Upper lobe of right lung (tissue), 1 donor: ENCODE data around the gene CRACDL. TPM values are rescaled to one million over a fixed set of nuclear protein-coding genes. Genes with fewer than 3 reads are reported as not detected.

Experiments
- ATAC-seq: fragments of 200-7000 bp; cut with Tn5 transposase; one replicate; pipeline ENCODE4 v1.9.1; 2020; ENCODE audit warnings: mild to moderate bottlenecking, moderate library complexity
- DNase-seq: peaks from one replicate; pipeline ENCODE4 v3.0.0-alpha.2; 2020
- H3K27ac ChIP-seq: fragments of 200-600 bp; one replicate; pipeline ENCODE4 v1.8.0; 2022
- H3K27me3 ChIP-seq: fragments of 200-600 bp; one replicate; pipeline ENCODE4 v1.8.0; 2022; ENCODE audit warnings: mild to moderate bottlenecking
- H3K36me3 ChIP-seq: fragments of 200-600 bp; one replicate; pipeline ENCODE4 v1.8.0; 2022
- H3K4me1 ChIP-seq: fragments of 200-600 bp; one replicate; pipeline ENCODE4 v1.8.0; 2022
- H3K4me3 ChIP-seq: fragments of 200-600 bp; one replicate; pipeline ENCODE4 v1.8.0; 2022; ENCODE audit warnings: mild to moderate bottlenecking
- H3K9me3 ChIP-seq: fragments of 200-600 bp; one replicate; pipeline ENCODE4 v1.8.0; 2022
- intact Hi-C: fragments of 100-400 bp; cut with DNase I; formaldehyde crosslinking; loops from one replicate; pipeline ENCODE4 v1.11.0; 2022
- total RNA-seq: library from RNA; stranded (reverse); fragmentation: NEBNext Ultra II Directional; extraction: Animal tissue kit (Norgen Biotek cat#: 25700); gene quantifications from one replicate; pipeline ENCODE4 v1.2.1, GENCODE V29; 2021
- TF ChIP-seq, protein P1 (sequence below): fragments of 200-600 bp; IDR thresholded peaks from one replicate; pipeline ENCODE4 v1.8.0; 2022; ENCODE audit warnings: antibody characterized with exemption
- donor health status: DM: no; HTN: yes; CAD: no; lungs with severe emphysema.

CRACDL gene
- total RNA-seq, 1 donor from 2014 or later: 33.3 TPM

DNA sequence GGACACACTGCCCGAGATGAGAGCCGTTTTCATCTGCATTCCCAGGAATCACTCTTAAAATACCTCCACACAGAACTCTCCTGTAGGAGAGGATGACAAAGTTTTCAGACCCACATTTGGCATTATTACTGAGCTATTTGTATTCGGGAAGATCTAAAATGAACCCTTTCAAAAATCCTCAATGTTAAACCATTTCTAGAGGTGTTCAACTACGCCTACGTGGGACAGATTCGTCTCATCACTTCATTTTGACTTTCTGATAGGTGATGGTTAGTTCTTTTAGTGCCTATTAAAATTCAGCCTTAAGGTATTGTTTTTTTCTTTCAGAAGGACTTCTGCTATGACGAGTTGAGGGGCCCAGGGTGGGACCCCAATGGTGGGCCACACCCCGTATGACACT, 133.7 kb downstream of the CRACDL start:
- Histone ChIP-seq H3K4me1 (peaks cover 32% of the 10 kb centered on the region), H3K36me3 (no peaks in the 10 kb centered on the region), H3K27me3 (no peaks in the 10 kb centered on the region), H3K4me3 (no peak overlapping the region), H3K9me3 (no peaks in the 10 kb centered on the region), H3K27ac (no peak overlapping the region)
- DNase-seq (no peak), ATAC-seq (no peak)
- TF ChIP-seq, protein P1, sequence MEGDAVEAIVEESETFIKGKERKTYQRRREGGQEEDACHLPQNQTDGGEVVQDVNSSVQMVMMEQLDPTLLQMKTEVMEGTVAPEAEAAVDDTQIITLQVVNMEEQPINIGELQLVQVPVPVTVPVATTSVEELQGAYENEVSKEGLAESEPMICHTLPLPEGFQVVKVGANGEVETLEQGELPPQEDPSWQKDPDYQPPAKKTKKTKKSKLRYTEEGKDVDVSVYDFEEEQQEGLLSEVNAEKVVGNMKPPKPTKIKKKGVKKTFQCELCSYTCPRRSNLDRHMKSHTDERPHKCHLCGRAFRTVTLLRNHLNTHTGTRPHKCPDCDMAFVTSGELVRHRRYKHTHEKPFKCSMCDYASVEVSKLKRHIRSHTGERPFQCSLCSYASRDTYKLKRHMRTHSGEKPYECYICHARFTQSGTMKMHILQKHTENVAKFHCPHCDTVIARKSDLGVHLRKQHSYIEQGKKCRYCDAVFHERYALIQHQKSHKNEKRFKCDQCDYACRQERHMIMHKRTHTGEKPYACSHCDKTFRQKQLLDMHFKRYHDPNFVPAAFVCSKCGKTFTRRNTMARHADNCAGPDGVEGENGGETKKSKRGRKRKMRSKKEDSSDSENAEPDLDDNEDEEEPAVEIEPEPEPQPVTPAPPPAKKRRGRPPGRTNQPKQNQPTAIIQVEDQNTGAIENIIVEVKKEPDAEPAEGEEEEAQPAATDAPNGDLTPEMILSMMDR: no peak
- intact Hi-C loops: no loop called here

DNA sequence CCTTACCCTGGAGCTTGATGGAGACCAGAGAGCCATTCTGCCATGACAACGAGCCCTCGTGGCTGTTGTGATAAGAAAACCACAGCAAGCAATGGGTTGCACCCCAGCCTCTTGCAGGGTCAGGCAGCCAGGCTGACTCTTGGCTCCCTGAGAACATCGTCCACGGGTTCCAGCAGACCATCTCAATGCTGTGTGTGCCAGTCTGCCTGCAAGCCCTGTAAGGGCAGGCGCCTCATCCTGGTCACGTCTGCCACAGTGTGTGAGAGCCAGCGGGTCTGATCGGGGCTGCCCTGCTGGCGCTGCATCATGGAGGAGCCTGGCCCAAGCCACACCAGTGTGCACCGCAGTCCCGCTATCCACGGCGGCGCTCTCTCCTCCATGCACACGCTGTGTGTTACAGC, 134.1 kb downstream of the CRACDL start:
- Histone ChIP-seq H3K27me3 (no peaks in the 10 kb centered on the region), H3K4me3 (no peak overlapping the region), H3K9me3 (no peaks in the 10 kb centered on the region), H3K36me3 (no peaks in the 10 kb centered on the region), H3K4me1 (peaks cover 28% of the 10 kb centered on the region), H3K27ac (no peak overlapping the region)
- no peak for ATAC-seq
- intact Hi-C loops: no loop called here
- TF ChIP-seq, protein P1: no peak
- no peak for DNase-seq

DNA sequence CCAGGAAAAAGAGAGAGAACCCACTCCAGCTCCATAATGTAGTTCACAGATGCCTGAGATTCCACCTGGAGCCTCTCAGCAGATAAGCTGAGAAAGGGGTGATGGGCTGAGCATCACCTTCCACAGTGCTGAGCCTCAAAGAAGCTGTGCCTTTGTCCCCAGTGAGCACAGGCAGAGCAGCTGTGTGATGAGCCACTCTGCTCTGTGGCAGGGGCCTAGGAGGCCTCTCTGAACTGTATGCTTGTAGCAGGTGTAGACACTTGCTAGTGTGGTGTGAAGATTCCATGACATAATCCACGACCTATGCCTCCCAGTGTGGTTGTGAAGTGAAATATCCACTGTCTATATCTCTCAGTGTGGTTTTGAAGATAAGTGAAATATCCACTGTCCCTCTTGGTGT, 134.7 kb downstream of the CRACDL start:
- TF ChIP-seq, protein P1: no peak
- intact Hi-C loops: no loop called here
- ATAC-seq (no peak), DNase-seq (no peak)
- Histone ChIP-seq H3K36me3 (no peaks in the 10 kb centered on the region), H3K4me1 (peaks cover 21% of the 10 kb centered on the region), H3K27me3 (no peaks in the 10 kb centered on the region), H3K9me3 (no peaks in the 10 kb centered on the region), H3K4me3 (no peak overlapping the region), H3K27ac (no peak overlapping the region)

DNA sequence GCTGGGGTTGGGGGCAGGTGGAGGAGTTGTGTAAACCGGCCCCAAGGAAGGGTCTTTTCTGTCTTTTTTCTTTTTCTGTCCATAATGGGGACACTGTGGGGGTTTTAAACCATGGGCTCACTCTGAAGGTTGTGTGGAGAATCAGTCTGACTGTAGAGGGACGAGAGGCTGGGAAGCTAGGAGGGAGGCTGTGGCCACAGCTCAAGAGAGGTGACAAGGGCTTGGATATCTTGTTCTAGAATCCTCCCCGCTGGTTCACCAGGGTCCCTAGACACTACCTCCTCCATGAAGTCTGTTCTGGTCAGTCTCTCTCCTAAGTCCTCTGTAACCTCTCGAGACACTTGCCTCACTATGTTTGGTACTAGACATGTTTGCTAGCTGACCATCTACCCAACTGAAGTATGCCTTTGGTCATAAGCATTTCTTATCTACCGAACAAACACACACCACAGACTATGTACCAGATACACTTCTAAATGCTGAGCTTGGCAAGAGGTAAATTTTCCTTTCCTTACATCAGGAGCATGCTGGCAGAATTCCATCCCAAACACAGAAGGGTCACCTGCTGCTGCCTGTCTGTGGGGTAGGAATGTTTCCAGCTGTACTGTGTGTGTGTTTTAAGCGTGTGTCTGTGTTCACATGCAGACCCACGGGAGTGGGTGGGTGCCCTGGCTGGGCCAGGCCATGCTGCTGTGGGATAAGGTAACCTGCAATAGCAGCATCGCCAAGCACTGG, 135.5 kb downstream of the CRACDL start:
- Histone ChIP-seq H3K36me3 (no peaks in the 10 kb centered on the region), H3K9me3 (no peaks in the 10 kb centered on the region), H3K27ac (no peak overlapping the region), H3K4me1 (peaks cover 13% of the 10 kb centered on the region), H3K4me3 (no peak overlapping the region), H3K27me3 (no peaks in the 10 kb centered on the region)
- TF ChIP-seq, protein P1: no peak
- ATAC-seq (peak; percentile 68), DNase-seq (no peak)
- intact Hi-C loops: no loop called here

DNA sequence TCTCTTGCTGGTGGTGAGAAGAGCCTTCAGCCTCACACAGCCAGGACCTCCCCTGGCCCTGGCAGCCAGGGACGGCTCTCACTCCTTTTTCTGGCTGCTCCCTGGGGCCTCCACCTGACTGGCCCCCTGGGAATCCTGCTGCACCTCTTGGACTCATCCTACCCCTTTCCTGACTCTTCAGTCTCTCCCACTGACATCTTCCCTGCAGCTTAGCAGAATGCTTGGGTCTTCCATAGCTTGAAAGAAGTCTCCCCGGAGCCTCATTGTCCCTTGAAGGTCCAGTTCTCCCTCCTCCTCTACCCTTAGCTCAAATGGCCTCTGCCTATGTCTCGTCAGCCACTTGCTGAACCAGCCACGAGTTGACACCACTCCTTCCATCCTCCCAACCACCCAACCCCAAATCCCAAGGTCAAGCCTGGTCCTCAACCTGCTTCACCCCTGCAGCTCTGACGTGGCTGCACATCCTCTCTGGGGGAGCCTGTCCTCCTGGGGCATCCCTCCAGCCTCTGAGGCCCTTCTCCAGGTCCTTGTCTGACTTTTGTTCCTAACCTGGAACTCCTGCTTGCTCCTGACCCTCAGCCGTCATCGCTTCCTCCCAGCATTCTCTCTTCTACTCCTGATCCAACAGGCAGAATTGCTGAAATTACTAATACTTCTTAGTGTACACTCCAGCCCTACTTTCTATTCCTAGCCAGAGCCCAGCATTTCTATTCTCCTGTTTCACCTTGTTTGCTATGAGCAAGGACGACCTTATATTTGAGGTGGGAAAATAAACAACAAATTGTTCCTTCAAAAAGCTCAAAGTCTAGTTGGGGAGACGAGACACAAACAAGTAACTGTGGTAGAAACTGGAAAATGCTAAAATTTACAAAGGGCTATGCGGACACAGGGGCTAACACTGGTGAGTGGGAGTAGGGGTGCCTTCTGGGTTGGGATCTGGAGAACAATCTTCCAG, 136.4 kb downstream of the CRACDL start:
- ATAC-seq (no peak), DNase-seq (no peak)
- TF ChIP-seq, protein P1: no peak
- Histone ChIP-seq H3K27ac (peak overlapping the region; percentile 49), H3K4me1 (peaks cover 5% of the 10 kb centered on the region), H3K4me3 (no peak overlapping the region), H3K36me3 (no peaks in the 10 kb centered on the region), H3K9me3 (no peaks in the 10 kb centered on the region), H3K27me3 (no peaks in the 10 kb centered on the region)
- intact Hi-C loops: no loop called here
